GM19351 (cell line): ENCODE measurements around the gene TMEM97.
A peak's percentile ranks its signal among the peaks of the same experiment; 100 is the strongest.
"Not testable (repeated sequence)": the region's sequence is repeated elsewhere in the genome, so short reads cannot be mapped to it uniquely, and the experiment has no call there.

Source experiments
- ATAC-seq: cut with Tn5 transposase; IDR thresholded peaks from one replicate; pipeline ENCODE4 v1.9.1; 2021; ENCODE audit warnings: mild to moderate bottlenecking, moderate library complexity; ENCODE audit not compliant: unreplicated experiment

Gene TMEM97

DNA sequence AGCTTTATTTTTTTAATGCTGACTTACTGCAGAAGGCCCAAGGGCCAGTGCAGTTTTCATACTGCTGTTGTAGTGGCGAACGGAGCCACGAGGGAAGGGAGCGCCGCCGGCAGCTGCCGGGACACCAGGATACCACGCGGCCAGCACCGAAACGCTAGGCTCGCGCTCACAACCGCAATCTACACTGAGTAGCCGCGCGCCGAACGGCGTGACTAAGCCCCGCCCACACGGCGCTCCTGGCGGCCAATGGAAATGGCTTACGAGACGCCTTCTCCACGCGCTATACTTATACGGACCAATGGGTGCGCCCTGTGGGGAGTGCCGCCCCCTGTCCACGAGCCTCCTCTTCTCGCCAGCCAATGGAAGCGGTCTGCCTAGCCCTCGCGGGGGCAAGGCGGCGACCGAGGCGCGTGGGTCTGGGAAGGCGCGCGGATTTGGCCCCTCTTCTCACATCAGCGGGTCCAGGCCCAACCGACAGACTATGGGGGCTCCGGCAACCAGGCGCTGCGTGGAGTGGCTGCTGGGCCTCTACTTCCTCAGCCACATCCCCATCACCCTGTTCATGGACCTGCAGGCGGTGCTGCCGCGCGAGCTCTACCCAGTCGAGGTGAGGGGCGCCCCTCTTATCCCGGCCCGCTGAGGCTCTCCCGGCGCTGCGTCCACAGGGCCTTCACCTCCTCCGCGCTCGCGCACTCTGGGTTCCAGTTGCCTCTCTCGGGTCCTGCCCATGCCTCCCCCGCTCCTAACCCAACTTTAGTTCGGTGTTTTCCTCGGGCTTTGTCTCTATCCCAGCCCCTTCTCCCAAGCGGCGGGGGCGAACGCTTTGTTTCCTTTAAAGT, at the start of gene TMEM97:
TMEM97 (plus strand) TSS at position 442 of the 839 bp plus-strand sequence; CDS start at position 482, 40 bp downstream.
- ATAC-seq = peak; percentile 96

DNA sequence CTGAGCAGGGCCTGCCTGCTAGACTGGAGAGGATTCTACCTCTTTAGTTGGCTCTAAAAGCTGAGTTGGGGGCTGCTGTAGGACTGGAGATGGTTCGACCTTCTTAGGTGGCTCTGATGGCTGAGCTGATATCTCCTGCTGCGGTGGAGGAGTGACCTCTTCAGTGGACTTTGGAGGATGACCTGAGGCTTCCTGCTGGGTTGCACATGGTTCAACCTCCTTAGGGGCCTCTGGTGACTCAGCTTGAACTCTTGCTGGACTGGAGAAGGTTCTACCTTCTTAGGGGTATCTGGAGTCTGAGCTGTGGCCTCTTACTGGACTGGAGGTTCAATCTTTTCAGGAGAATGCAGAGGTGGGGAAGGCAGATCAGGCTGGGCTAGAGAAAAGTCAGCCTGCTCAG, 48.9 kb upstream of the TMEM97 start:
- ATAC-seq = no peak

DNA sequence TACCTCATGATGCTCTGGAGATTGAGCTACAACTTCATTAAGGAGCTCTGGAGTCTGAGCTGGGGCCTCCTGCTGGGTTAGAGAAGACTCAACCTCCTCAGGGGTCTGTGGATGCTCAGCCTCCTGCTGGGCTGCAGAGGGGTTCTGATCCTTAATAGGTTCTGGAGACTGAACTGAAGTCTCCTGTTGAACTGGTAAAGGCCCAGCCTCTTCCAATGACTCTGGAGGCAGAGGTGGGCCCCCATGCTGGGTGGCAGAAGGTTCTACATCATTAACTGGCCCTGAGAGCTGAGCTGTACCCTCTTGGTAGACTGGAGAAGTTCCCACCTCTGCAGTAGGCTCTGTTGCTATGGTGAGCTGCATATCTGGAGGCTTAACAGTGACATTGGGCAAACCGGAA, 48.1 kb upstream of the TMEM97 start:
- no peak for ATAC-seq

DNA sequence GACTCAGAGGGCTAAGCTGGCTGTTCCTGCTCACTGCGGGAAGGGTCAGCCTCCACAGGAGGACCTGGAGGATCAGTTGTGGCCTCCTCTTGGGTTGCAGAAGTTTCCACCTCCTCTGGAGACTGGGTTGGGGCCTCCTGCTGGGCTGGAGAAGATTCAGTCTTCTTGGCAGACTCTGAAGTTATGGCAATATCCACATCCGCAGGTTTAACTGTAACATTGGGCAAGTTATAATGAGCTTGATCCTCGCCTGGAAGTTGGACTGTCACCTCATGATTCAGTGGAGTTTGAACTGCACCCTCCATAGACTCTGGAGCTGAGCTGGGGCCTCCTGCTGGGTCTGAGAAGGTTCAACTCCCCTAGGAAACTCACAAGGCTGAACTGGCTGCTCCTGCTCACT, 47.6 kb upstream of the TMEM97 start:
- no peak for ATAC-seq

DNA sequence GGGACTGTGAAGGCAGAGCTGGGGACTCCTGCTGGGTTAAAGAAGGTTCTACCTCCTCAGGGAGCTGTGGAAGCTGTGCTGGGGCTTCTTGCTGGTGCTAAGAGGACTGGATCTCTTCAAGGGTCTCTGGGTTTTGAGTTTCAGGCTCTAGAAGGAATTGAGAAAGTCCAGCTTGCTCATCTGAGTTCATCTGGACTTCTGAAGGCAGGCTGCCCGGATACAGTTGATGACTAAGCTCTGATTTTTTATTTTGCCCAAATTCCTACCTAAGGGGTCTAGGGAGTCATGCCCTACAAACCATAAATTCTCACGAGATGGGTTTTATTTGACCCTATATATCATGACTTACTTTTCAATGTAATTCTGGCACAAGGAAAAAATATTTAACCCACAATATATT, 46.8 kb upstream of the TMEM97 start:
- no peak for ATAC-seq

DNA sequence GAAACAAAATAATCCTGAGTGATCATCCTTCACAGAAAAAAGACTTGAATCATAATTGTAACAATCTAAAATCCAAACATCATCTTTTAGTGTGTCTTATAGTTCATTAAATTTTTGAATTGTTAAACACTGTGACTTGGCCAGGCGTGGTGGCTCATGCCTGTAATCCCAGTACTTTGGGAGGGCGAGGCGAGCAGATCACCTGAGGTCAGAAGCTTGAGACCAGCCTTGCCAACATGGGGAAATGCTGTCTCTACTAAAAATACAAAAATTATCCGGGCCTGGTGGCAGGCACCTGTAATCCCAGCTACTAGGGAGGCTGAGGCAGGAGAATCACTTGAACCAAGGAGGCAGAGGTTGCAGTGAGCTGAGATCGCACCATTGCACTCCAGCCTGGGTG, 45.7 kb upstream of the TMEM97 start:
- ATAC-seq = not testable (repeated sequence)

DNA sequence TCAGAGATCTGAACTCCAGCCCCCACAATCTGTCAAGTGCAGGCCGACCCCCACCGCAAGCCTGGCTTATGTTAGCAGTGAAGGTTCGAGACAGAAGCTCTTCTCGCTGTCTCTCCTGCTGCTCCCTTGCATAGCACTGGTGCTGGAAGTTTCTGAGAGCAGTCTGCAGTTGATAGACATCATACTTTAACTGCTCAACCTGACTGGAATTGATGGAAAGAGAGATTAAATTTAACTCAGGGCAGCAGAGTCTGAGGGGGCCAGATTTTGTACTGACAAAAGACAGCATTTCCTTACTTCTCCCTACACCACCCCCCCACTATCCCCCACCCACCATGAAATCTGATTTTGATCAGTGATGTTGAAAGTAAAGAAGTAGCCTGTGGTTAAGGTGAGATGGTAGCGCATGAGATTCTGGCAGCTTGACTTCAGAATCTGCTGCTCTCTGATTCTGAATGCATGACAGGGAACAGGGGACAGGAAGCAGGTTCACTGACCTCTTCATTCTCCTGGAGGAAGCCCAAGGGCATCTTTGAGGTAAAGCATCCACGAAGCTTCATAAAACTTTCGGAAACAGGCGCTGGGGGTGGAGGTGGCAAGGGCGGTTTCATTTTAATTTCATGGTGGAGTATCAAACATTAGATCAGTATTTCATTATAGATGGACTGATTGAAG, 44.3 kb upstream of the TMEM97 start:
- ATAC-seq = no peak

DNA sequence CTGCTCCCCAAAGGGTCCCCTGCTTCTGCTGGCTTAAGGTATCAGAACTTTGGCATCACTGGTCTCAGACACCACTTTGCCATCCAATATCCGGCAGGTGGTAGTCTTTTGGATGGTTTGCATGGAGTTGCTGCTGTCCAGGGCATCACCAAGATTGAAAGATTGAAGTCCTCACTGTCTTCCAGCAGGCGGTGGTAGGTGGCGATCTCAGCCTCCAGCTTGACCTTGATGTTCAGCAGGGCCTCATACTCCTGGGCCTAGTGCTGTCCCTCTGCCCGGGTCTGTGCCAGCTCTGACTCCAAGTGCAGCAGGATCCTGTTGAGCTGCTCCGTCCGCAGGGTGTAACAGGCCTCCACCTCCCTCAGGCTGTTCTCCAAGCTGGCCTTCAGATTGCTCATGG, 43.0 kb upstream of the TMEM97 start:
- ATAC-seq = no peak

DNA sequence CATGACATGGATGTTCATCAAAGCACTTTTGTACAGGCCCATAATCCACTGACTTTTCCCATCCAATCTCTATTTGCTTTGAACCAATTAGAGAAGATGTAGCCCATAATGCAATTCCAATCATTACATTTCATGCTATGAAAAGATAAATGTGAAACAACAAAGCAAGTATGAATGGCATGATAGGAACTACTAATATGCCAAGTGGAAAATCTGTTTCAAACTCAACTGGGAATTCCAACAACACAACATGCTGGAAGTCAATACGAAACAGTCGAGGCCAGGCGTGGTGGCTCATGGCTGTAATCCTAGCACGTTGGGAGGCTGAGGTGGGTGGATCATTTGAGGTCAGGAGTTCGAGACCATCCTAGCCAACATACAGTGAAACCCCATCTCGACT, 39.6 kb upstream of the TMEM97 start:
- no peak for ATAC-seq

DNA sequence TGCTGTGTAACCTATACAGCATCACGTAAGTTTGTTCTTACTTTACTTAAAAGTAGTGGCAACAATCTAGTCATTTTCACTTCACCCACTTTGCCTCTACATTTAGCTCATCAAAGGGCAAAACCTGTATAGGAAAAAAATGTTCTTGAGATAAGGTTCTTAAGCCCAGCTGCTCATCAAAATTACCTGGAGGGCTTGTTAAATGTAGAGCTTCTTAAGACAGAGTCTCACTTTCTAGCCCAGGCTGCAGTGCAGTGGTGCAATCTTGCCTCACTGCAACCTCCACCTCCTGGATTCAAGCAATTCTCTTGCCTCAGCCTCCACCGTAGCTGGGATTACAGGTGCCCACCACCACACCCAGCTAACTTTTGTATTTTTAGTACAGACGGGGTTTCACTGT, 38.2 kb upstream of the TMEM97 start:
- ATAC-seq = no peak

DNA sequence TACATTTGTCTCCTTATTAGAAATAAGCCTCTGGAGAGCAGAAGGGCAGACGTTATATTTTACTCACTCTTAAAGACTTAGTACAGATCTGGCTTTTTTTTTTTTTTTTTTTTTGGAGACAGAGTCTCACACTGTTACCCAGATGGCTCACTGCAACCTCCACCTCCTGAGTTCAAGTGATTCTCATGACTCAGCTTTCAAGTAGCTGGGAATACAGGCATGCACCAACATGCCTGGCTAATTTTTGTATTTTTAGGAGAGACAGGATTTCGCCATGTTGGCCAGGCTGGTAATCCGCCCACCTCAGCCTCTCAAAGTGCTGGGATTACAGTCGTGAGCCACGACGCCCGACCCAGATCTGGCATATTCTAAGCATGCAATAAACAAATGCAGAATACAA, 36.4 kb upstream of the TMEM97 start:
- ATAC-seq = no peak

DNA sequence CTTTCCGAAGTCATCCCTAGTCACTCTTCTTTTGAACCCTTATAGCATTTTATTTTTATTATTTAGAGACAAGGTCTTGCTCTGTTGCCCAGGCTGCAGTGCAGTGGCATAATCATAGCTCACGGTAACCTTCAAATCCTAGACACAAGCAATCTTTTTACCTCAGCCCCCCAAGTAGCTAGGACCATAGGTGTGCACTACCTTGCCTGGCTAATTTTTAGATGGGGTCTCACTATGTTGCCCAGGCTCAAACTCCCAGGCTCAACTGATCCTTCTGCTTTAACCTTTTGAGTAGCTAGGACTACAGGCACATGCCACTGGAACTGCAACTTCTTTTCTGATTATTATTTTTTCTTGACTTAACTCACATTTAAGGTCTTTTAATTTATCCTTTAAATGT, 33.0 kb upstream of the TMEM97 start:
- no peak for ATAC-seq

DNA sequence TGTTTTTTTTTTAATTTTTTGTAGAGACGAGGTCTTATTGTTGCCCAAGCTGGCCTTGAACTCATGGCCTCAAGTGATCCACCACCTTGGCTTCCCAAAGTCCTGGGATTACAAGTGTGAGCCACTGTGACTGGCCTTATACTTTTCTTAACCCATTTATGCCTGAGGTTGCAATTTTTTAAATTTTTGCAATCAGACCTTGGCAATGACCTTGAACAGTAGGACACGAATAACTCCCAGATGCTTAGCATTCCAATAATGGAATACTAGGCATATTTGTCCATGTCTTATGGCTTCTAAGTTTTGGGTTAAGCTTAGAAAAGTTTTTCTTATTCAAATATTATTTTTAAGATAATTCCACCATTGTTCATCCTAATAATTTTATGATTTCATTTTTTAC, 28.3 kb upstream of the TMEM97 start:
- ATAC-seq = no peak

DNA sequence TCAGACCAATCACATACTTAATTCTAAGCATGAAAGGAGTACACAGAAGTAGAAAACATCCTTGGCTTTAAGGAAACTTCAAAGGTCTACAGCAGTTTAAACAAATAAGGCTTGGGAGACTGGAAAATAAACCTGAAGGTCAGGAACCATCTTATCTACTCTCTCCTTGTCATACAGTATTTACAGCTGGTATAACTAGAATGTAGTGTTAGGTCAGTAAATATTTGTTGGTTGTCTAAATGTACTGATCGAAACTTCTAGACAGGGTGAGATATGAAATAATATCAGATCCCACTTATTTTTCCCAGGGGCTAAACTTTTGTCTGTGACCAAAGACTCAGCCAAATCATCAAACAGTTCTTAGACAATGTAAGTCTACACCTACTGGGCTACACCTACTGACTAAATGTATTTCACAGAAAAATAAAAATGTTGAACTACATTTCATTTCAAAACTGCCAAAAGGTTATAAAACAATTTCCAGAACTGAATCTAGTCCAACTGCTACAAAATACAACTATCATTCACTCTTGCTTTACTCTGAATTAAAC, 27.1 kb upstream of the TMEM97 start:
- ATAC-seq = no peak

DNA sequence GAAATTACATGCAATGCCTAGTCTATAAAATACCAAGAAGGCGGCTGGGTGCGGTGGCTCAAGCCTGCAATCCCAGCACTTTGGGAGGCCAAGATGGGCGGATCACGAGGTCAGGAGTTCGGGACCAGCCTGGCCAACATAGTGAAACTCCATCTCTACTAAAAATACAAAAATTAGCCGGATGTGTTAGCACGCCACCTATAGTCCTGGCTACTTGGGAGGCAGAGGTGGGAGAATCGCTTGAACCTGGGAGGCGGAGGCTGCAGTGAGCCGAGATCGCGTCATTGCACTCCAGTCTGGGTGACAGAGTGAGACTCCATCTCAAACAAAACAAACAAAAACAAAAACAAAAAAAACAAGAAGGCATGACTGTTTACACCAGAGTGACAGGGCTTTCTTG, 26.1 kb upstream of the TMEM97 start:
- ATAC-seq = not testable (repeated sequence)

DNA sequence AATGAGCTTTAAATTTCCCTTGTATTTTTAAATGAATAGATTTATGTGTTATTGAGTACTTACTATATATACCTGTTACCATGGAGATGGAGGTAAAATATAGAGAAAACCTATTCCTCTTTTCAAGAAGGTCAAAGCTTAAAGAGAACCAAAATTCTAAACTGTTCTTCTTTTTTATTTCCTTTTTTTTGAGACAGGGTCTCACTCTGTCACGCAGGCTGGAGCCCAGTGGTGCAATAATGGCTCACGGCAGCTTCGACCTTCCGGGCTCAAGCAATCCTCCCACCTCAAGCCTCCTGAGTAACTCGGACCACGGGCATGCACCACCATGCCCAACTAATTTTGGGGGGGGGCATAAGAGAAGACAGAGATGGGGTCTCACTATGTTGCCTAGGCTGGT, 25.0 kb upstream of the TMEM97 start:
- ATAC-seq = no peak

DNA sequence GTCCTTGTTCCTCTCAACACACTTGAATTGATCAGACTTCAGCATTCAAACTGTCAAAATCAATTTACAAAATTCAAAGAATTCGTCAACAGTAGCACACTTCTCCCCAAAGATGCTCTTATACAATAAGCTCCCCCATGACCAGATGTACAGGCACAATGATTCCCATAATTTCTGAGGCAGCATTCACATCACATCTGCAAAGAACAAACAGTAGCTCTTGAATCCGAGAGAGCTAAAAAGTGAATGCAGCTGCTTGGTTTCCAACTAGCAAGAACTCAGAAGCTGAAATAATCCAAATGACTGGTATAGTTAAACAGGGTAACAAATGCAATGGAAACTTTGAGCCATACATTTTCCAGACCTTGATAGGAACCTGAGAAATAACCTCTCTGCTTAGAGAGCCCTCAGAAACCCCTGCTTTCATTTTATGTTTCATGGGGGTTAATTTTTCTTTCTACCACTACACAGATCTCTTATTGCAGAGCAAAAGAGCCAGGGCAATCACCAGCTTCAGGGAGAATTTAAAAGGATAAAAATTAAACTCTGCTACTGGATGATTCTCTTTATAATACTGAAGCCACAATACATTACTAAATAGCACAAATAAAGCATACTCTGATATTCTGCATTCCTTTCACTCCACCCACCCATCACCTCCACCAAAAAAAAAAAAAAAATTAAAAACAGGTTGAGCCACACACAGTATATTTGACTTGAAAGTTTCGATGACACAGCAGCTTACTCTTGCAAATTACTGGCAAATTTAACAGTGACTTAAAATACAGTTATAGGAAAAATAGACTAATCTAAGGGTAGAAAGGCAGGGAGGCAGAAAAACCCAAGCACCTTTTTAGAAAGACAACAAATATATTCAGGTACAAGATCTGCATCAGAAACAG, 23.1 kb upstream of the TMEM97 start:
- no peak for ATAC-seq

DNA sequence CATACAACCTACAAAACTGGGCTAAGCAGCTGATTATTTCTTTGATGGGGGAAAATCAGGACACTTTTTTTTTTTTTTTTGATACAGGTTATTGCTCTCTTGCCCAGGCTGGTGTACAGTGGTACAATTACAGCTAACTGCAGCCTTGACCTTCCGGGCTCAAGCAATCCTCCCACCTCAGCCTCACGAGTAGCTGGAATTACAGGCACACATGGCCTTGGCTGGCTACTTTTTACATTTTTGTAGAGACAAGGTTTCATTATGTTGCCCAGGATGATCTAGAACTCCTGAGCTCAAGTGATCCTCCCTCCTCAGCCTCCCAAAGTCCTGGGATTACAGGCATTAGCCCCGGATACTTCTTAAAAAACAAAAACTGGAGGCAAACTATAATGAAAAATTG, 20.6 kb upstream of the TMEM97 start:
- no peak for ATAC-seq

DNA sequence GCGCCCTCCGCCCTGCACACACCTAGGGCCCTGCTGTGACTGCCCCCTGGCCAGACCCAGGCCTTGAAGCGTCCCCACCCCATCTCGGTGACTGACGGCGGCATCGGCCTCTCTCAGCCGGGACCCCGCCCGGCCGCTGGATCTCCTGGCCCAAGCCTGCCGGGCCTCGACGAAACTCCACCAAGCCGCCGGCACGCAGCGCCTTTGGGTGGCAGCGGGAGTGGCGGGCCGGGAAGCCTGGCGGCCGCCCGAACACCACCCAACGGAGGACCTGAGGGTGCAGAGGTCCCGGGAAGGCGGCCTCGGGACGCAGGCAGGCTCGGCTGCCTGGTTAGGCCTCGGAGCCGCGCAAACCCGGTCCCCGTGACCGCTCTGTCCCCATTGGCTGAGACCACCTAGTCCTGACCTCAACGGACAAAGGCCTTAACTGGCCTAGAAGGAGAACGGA, 12.0 kb upstream of the TMEM97 start:
- no peak for ATAC-seq

DNA sequence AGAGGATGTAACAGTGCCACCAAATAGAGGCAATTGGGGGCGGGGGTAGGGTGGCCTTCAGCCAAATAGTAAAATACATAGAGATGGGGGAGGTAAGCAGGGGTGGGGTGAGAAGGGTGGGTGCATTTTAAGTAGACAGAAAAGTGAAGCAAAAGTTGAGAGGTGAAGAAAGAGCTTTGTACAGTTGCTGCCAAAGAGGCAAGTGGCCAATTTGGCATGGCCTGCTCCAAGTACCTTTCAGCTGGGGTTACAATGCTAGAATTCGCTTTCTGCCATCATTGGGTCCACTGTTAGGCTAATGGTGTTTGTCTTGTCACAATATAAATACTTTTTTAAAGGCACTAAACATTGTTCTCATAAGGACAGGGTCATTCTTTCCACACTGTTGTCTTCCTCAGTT, 5.2 kb upstream of the TMEM97 start:
- no peak for ATAC-seq
